Neutrophil (primary cell): ENCODE results near the gene POLN.
"Not testable (repeated sequence)": the region's sequence is repeated elsewhere in the genome, so short reads cannot be mapped to it uniquely, and the experiment has no call there.

Experiments
- H3K27ac ChIP-seq: fragments of 200-600 bp; sonication (generic); 2 replicates; pipeline ENCODE4 v1.5.1; 2016; ENCODE audit warnings: mild to moderate bottlenecking, moderate library complexity
- H3K27me3 ChIP-seq: fragments of 200-600 bp; sonication (generic); 2 replicates; pipeline ENCODE4 v1.6.0; 2016; ENCODE audit warnings: mild to moderate bottlenecking
- H3K36me3 ChIP-seq: fragments of 200-600 bp; sonication (generic); 2 replicates; pipeline ENCODE4 v1.5.1; 2017
- H3K4me1 ChIP-seq, 2 experiments: fragments of 200-600 bp in 1 of 2; sonication (generic) in 1 of 2; 1 replicate in 1 of 2; 2 replicates in 1 of 2; pipeline versions ENCODE4 v1.5.1 to v1.6.1; 2013 to 2016; ENCODE audit warnings: low read depth in 1 of 2, low read length in 1 of 2, mild to moderate bottlenecking in 1 of 2, moderate library complexity in 1 of 2; ENCODE audit not compliant: control insufficient read depth in 1 of 2, insufficient read depth in 1 of 2
- H3K4me3 ChIP-seq, 2 experiments: fragments of 200-600 bp in 1 of 2; sonication (generic) in 1 of 2; 1 replicate in 1 of 2; 2 replicates in 1 of 2; pipeline ENCODE4 v1.5.1; 2013 to 2016; ENCODE audit warnings: low read depth in 1 of 2, low read length in 1 of 2, mild to moderate bottlenecking in 1 of 2, moderate library complexity in 1 of 2
- H3K9me3 ChIP-seq: fragments of 200-600 bp; sonication (generic); 2 replicates; pipeline ENCODE4 v1.5.1; 2016
- TF ChIP-seq, protein P1 (sequence below): fragments of 200-600 bp; sonication (generic); IDR thresholded peaks from 2 replicates; pipeline ENCODE4 v1.5.1; 2016; ENCODE audit warnings: antibody characterized with exemption

Gene POLN

DNA sequence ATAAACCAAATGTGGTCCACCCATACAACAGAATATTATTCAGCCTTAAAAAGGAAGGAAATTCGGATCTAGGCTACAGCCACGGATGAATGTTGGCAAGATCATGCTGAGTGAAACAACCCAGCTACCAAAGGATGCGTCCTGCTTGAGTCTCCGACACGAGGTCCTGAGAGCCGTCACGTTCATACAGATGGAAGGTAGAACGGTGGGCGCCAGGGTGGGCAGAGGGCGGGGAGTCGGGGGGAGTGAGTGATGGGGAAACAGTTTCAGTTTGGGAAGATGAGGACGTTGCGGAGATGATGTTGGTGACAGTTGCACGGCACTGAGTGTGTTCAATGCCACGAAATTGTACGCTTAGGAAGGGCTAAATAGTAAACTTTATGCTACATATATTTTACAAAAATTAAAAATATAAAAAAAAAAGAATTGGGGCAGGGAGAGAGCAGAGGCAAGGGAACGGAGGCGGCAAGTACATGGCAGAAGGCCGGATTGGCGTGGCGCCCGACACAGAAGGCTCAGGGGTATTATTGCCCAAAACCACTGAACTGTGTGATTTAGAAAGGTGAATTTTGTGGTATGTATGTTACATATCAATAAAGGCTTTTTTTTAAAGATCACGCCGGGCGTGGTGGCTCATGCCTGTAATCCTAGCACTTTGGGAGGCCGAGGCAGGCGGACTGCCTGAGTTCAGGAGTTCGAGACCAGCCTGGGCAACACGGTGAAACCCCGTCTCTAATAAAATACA, 34.8 kb upstream of the POLN start:
- no peaks in the 10 kb centered on the region for H3K4me1 ChIP-seq
- no peak overlapping the region for H3K27ac ChIP-seq
- H3K4me3 ChIP-seq, result no peak overlapping the region
- no peaks in the 10 kb centered on the region for H3K9me3 ChIP-seq
- H3K27me3 ChIP-seq, result peaks cover under 1% of the 10 kb centered on the region
- TF ChIP-seq, protein P1, sequence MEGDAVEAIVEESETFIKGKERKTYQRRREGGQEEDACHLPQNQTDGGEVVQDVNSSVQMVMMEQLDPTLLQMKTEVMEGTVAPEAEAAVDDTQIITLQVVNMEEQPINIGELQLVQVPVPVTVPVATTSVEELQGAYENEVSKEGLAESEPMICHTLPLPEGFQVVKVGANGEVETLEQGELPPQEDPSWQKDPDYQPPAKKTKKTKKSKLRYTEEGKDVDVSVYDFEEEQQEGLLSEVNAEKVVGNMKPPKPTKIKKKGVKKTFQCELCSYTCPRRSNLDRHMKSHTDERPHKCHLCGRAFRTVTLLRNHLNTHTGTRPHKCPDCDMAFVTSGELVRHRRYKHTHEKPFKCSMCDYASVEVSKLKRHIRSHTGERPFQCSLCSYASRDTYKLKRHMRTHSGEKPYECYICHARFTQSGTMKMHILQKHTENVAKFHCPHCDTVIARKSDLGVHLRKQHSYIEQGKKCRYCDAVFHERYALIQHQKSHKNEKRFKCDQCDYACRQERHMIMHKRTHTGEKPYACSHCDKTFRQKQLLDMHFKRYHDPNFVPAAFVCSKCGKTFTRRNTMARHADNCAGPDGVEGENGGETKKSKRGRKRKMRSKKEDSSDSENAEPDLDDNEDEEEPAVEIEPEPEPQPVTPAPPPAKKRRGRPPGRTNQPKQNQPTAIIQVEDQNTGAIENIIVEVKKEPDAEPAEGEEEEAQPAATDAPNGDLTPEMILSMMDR, result no peak
- H3K36me3 ChIP-seq, result no peaks in the 10 kb centered on the region

DNA sequence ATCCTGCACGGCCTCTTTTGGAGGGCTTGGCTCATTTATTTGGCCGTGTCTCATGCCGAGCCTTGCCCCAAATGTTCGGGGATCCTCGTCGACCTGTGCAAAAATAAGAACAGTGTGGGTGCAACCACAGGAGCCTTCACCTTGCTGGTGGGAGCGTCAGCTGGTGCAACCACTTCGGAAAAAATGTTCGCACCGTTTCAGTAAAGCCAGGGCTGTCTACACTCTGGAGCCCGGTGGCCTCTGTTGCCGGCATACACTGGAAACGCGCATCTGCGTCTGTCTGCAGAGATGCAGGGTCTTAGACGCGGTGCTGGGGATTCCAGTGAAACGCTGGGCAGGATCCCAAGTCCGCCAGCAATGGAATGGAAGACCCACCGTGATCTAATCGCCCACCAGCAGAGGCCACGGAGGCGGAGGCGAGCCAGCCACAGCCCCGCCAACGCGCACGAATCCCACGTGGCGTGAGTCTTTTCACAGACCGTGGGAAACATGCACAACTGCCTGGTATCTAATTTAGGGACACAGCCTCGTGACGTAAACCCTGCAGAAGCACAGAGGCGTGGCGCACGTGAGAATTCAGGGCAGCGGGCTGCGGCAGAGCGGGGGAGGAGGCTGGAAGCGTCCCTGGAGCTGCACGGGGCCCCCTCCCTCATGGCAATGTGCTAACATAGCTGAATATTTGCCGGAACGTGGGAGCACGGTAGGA, 33.8 kb upstream of the POLN start:
- no peak overlapping the region for H3K4me3 ChIP-seq
- TF ChIP-seq, protein P1, result no peak
- no peaks in the 10 kb centered on the region for H3K9me3 ChIP-seq
- H3K4me1 ChIP-seq, result no peaks in the 10 kb centered on the region
- no peaks in the 10 kb centered on the region for H3K36me3 ChIP-seq
- no peak overlapping the region for H3K27ac ChIP-seq
- H3K27me3 ChIP-seq, result no peaks in the 10 kb centered on the region

DNA sequence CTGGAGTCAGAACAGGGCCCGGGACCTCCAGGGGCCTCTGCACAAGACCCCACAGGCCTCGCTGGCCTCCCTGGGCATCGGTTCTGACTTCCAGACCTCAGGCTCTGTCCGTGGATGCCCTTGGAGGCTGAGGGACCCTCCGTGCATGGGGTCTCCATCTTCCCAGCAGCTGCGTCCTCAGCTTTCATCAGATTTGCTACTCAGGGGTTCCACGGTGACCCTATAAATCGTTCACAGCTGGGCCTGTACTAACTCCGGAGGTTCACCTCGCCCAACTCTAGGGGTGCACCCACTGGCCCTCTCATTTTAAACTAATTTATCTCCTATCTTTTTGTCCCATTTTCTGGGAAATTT, 33.1 kb upstream of the POLN start:
- not testable (repeated sequence) for H3K36me3 ChIP-seq

DNA sequence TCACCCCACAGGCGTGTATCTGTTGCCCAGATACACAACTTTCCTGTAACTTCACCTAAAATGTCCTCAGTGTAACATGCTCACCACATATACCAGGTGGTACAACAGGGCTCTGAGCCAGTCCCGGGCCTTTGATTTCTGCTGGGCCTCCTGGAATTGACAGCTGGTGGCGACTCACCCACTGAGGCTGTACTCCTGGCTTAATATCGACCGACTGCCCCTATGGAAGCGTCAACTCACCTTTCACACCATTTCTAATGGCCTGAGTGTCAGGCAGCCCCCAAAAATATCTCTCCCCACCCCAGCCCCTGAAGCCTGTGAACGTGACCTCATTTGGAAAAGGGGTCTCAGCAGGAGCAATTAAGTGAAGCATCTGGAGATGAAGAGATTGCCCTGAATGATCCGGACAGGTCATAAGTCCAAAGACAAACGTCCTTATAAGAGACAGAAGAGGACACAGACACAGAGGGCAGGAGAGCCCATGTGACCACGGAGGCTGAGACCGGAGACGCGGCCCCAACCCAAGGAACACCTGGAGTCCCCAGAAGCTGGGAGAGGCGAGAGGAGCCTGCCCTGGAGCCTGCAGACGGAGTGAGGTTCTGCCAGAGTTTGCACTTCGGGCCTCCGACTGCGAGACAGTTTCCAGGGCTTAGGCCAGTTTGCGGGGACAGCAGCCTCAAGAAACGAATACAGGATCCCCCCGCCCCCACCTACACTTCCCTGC, 32.6 kb upstream of the POLN start:
- Histone ChIP-seq H3K36me3 (no peaks in the 10 kb centered on the region), H3K27me3 (no peaks in the 10 kb centered on the region), H3K4me1 (no peaks in the 10 kb centered on the region), H3K27ac (no peak overlapping the region), H3K9me3 (no peaks in the 10 kb centered on the region), H3K4me3 (no peak overlapping the region)
- TF ChIP-seq, protein P1, result no peak

More for the DNA sequence above, 33.1 kb upstream of the POLN start:
- not testable (repeated sequence) for H3K4me3 ChIP-seq, H3K27ac ChIP-seq, H3K27me3 ChIP-seq, H3K9me3 ChIP-seq, H3K4me1 ChIP-seq

DNA sequence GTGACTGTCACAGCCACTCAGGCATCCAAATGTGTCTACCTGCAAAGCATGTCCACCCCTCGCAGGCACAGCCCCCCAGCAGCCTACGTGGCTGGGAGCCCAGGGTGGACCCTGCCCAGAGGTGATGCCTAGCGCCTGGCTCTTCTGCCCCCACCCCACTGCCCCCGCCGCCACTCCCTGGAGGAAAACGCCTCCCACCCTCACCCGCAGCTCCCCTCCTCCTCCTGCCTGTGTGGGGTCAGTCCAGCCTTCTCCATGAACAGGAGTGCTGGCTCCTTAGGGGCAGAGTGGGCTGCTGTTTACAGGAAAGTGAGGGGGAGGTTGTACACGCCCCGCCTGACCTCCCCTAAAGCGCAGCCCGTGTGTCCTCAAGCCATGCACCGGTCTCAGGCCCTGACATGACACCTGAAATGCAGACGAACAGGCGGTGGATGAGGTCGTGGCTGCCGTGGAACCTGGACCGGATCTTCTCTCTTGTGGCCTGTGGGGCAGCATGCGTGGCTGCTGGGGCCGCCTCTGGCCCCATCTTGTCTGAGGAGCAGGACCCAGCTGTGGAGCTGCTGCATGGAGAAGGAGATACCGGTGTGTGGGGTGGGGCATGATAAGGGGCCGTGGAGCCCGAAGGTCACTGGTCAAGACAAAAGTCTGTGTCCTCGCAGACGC, 31.9 kb upstream of the POLN start:
- H3K4me3 ChIP-seq, result no peak overlapping the region
- no peaks in the 10 kb centered on the region for H3K4me1 ChIP-seq
- H3K27ac ChIP-seq, result no peak overlapping the region
- H3K36me3 ChIP-seq, result no peaks in the 10 kb centered on the region
- no peaks in the 10 kb centered on the region for H3K27me3 ChIP-seq
- TF ChIP-seq, protein P1, result no peak
- no peaks in the 10 kb centered on the region for H3K9me3 ChIP-seq
